DND-41 (cell line): ENCODE results near the gene GLDN.

ENCODE experiments used
- ATAC-seq: fragments of 200-7000 bp; cut with Tn5 transposase; 3 replicates; pipeline ENCODE4 v1.9.1; 2021; ENCODE audit warnings: low read depth; ENCODE audit not compliant: insufficient read depth
- DNase-seq: peaks from one replicate; pipeline ENCODE4 v3.0.0-alpha.2; 2020
- H2AFZ ChIP-seq: 2 replicates; pipeline ENCODE4 v1.6.0; 2012; ENCODE audit warnings: low read depth, low read length
- H3K27ac ChIP-seq: 2 replicates; pipeline ENCODE4 v1.5.1; 2012; ENCODE audit warnings: low read length, inconsistent platforms
- H3K27me3 ChIP-seq: fragments of 200-600 bp; sonication (generic); 2 replicates; pipeline ENCODE4 v1.6.0; 2012; ENCODE audit warnings: low read length, mild to moderate bottlenecking, inconsistent platforms; ENCODE audit not compliant: insufficient read depth, poor library complexity
- H3K36me3 ChIP-seq: 2 replicates; pipeline ENCODE4 v1.5.1; 2012; ENCODE audit warnings: low read length, inconsistent platforms; ENCODE audit not compliant: insufficient read depth
- H3K4me1 ChIP-seq: 2 replicates; pipeline ENCODE4 v1.5.1; 2012; ENCODE audit warnings: mild to moderate bottlenecking, low read length; ENCODE audit not compliant: insufficient read depth
- H3K4me2 ChIP-seq: 2 replicates; pipeline ENCODE4 v1.6.0; 2012; ENCODE audit warnings: mild to moderate bottlenecking, moderate library complexity, low read length, inconsistent platforms; ENCODE audit not compliant: insufficient read depth
- H3K4me3 ChIP-seq, 2 experiments: fragments of 200-600 bp in 1 of 2; shearing (Covaris generic) in 1 of 2; 2 replicates each; pipeline ENCODE4 v1.5.1; 2012 to 2016; ENCODE audit warnings: inconsistent platforms in 2 of 2, low read length in 2 of 2, mild to moderate bottlenecking in 2 of 2, low read depth in 1 of 2, moderate library complexity in 1 of 2
- H3K79me2 ChIP-seq: 2 replicates; pipeline ENCODE4 v1.6.0; 2012; ENCODE audit warnings: low read length, inconsistent platforms; ENCODE audit not compliant: insufficient read depth
- H3K9ac ChIP-seq: 2 replicates; pipeline ENCODE4 v1.6.0; 2012; ENCODE audit warnings: low read depth, mild to moderate bottlenecking, inconsistent platforms, low read length, moderate library complexity
- H3K9me3 ChIP-seq: 2 replicates; pipeline ENCODE4 v1.5.1; 2012; ENCODE audit warnings: low read length, moderate library complexity, mild to moderate bottlenecking, inconsistent platforms; ENCODE audit not compliant: insufficient read depth, severe bottlenecking
- H4K20me1 ChIP-seq: 2 replicates; pipeline ENCODE4 v1.6.0; 2012; ENCODE audit warnings: low read length; ENCODE audit not compliant: insufficient read depth
- EZH2 ChIP-seq: IDR thresholded peaks from 3 replicates; pipeline ENCODE4 v1.6.1; 2012; ENCODE audit warnings: borderline replicate concordance, low read depth, mild to moderate bottlenecking, moderate library complexity, low read length, inconsistent platforms; ENCODE audit not compliant: severe bottlenecking
- TF ChIP-seq, protein P1 (sequence below): IDR thresholded peaks from 2 replicates; pipeline ENCODE4 v1.5.1; 2012; ENCODE audit warnings: borderline replicate concordance, low read length, moderate library complexity, mild to moderate bottlenecking; ENCODE audit not compliant: poor library complexity, severe bottlenecking; ENCODE audit errors: extremely low read depth

The GLDN gene

DNA sequence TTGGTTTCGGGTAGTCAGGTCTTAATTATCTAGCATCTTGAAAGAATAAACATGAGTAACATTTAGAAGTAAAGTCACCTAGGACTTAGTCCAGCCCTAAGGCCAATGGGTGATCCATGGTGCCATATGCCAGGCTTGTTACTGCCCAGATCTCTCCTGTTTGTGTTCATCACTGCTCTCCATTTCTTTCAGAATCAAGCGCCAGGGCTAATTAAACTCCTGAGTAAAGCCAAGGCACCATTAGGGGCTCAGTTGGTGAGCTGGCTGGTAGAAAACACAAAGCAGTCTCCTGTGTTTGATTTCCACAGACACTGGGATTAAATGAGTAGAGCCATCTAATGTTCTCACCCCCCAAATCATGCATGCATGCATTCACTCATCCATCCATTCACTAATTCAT lies 14.4 kb upstream of the GLDN start:
- TF ChIP-seq EZH2: no peak
- Histone ChIP-seq H3K9me3 (no peaks in the 10 kb centered on the region), H3K4me1 (no peaks in the 10 kb centered on the region), H3K9ac (no peak overlapping the region), H3K27me3 (peaks cover 2% of the 10 kb centered on the region), H3K4me2 (no peak overlapping the region), H2AFZ (no peak overlapping the region), H3K4me3 (no peak overlapping the region), H3K27ac (no peak overlapping the region), H3K36me3 (no peaks in the 10 kb centered on the region), H4K20me1 (no peaks in the 10 kb centered on the region), H3K79me2 (no peaks in the 10 kb centered on the region)
- no peak for ATAC-seq
- DNase-seq: no peak

- Histone ChIP-seq H3K9ac (no peak overlapping the region), H3K4me1 (no peaks in the 10 kb centered on the region), H3K36me3 (no peaks in the 10 kb centered on the region), H2AFZ (no peak overlapping the region), H3K27me3 (peaks cover 2% of the 10 kb centered on the region), H3K9me3 (no peaks in the 10 kb centered on the region), H3K79me2 (no peaks in the 10 kb centered on the region), H3K27ac (no peak overlapping the region), H4K20me1 (no peaks in the 10 kb centered on the region), H3K4me3 (no peak overlapping the region), H3K4me2 (no peak overlapping the region)
- TF ChIP-seq, protein P1, sequence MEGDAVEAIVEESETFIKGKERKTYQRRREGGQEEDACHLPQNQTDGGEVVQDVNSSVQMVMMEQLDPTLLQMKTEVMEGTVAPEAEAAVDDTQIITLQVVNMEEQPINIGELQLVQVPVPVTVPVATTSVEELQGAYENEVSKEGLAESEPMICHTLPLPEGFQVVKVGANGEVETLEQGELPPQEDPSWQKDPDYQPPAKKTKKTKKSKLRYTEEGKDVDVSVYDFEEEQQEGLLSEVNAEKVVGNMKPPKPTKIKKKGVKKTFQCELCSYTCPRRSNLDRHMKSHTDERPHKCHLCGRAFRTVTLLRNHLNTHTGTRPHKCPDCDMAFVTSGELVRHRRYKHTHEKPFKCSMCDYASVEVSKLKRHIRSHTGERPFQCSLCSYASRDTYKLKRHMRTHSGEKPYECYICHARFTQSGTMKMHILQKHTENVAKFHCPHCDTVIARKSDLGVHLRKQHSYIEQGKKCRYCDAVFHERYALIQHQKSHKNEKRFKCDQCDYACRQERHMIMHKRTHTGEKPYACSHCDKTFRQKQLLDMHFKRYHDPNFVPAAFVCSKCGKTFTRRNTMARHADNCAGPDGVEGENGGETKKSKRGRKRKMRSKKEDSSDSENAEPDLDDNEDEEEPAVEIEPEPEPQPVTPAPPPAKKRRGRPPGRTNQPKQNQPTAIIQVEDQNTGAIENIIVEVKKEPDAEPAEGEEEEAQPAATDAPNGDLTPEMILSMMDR: no peak
- no peak for TF ChIP-seq EZH2
- ATAC-seq (no peak), DNase-seq (no peak)
Measured at GRCh38 chr15:51328926-51329325, 12.5 kb upstream of the GLDN start.

GRCh38 chr15:51331141-51331540 lies 10.3 kb upstream of the GLDN start:
- no peaks in the 10 kb centered on the region for H3K79me2 ChIP-seq
- no peak overlapping the region for H3K4me3 ChIP-seq
- no peak overlapping the region for H3K27ac ChIP-seq
- H3K9ac ChIP-seq: no peak overlapping the region
- no peaks in the 10 kb centered on the region for H3K36me3 ChIP-seq
- ATAC-seq: no peak
- H3K4me2 ChIP-seq: no peak overlapping the region
- H2AFZ ChIP-seq: no peak overlapping the region
- H4K20me1 ChIP-seq: no peaks in the 10 kb centered on the region
- H3K4me1 ChIP-seq: no peaks in the 10 kb centered on the region
- no peaks in the 10 kb centered on the region for H3K9me3 ChIP-seq
- H3K27me3 ChIP-seq: peaks cover 2% of the 10 kb centered on the region
- no peak for TF ChIP-seq EZH2
- TF ChIP-seq, protein P1: no peak
- no peak for DNase-seq

- Histone ChIP-seq H3K9ac (no peak overlapping the region), H3K4me2 (no peak overlapping the region), H3K27me3 (peaks cover 2% of the 10 kb centered on the region), H3K4me3 (no peak overlapping the region), H3K36me3 (no peaks in the 10 kb centered on the region), H3K9me3 (no peaks in the 10 kb centered on the region), H2AFZ (no peak overlapping the region), H3K79me2 (no peaks in the 10 kb centered on the region), H4K20me1 (no peaks in the 10 kb centered on the region), H3K27ac (no peak overlapping the region), H3K4me1 (no peaks in the 10 kb centered on the region)
- TF ChIP-seq, protein P1: no peak
- no peak for TF ChIP-seq EZH2
- no peak for ATAC-seq
- no peak for DNase-seq
Measured at GRCh38 chr15:51332206-51333147, 9.0 kb upstream of the GLDN start.
